ENCODE data around the gene VWCE.
A peak's percentile ranks its signal among the peaks of the same experiment; 100 is the strongest.
"Not testable (repeated sequence)": the region's sequence is repeated elsewhere in the genome, so short reads cannot be mapped to it uniquely, and the experiment has no call there.

Gene VWCE

DNA sequence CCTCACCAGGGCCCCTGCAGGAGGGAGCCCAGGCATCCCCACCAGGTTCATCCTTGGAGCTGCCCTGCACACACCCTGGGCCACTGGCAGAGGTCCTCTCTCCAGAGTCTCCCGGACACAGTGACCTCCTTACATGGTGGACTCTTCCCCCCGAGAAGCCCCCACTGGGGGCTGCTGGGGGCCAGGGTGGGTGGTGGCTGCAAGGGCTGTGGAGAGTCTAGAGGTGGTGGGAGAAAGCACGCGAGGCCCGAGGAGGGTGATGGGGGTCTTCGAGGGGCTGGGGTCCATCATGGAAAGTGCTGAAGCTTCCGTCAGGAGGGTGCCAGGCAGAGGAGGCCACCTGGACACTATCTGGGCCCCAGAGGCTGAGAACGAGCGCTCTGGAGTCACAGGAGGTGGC, 36.6 kb downstream of the VWCE start:
- DNase-seq (ENCODE audit: low read depth in 2 of 2, low spot score in 1 of 2) = no peak

DNA sequence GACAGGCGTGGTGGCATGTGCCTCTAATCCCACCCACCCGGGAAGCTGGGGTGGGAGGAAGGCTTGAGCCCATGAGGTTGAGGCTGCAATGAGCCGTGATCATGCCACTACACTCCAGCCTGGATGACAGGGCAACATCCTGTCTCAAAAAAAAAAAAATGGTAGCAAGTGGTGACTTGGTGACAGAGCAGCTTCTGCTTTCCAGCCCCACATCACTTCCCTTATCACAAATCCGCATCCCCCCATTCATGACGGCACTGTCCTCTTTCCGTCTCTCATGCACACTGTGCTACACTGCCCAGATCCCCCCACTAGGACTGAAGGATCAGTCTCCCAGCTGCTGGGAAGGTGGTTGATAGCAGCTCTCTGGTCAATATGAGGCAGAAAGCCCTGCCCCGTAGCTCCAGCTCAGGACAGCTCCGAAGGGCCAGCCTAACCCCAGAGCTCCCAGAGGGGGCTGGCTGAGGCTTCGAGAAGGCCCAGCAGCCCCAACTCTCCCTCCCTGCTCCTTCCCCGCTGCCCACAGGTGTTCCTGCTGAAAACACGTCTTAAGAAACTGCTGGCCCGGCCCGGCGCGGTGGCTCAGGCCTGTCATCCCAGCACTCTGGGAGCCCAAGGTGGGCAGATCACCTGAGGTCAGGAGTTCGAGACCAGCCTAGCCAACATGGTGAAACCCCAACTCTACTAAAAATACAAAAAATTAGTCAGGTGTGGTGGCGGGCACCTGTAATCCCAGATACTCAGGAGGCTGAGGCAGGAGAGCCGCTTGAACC, 38.2 kb downstream of the VWCE start:
- DNase-seq (ENCODE audit: low read depth in 2 of 2, low spot score in 1 of 2) = no peak

DNA sequence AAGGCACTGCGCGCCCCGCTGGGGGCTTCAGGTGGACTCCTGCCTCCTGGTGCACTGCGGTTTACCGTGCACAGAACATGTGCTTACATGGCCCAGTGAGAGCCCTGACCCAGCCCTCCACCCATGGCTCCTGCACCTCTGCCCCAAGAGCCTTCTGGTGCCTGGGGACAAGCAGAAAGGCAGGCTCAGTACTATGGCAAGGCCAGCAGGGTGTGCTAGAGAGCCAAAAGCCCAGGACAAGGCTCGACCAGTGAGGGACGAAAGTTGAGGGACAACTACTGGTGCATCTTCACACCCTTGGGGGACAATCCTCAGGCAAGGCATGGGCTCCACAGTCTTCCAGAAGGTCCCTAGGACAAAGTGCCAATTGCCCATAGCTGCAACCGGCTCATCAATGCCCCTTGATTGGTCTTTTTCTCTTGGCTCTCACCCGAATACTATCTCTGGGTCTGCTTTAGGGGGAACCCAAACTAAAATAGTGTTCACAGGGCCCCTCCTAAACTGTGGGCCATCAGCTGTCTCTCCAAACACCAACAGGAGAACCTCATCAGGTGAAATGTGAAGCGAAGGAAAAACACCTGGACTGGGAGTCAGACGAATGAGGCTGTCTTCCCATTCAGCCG, 40.6 kb downstream of the VWCE start:
- peak in 1 of 2 donors; percentile 25 for DNase-seq (ENCODE audit: low read depth in 2 of 2, low spot score in 1 of 2)

DNA sequence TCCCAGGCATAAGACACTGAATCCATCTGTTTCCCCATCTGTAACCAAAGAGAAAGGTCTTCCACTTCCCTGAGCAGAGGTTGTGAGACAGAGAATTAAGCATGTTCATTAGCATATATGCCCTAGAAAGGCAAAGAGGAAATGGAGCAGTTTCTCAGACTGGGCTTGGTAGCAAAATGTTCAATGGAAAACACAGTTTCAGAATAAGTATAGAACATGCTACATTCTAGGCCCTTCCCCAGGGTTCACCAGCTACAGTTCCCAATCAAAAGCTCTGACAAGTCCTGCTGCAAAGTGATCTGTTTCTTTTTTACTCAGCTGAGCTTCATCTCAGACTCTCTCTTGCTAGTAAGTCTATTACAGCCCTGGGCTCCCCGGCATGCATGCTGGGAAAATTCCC, 42.8 kb downstream of the VWCE start:
- not testable (repeated sequence) for DNase-seq (ENCODE audit: low read depth in 2 of 2, low spot score in 1 of 2)

DNA sequence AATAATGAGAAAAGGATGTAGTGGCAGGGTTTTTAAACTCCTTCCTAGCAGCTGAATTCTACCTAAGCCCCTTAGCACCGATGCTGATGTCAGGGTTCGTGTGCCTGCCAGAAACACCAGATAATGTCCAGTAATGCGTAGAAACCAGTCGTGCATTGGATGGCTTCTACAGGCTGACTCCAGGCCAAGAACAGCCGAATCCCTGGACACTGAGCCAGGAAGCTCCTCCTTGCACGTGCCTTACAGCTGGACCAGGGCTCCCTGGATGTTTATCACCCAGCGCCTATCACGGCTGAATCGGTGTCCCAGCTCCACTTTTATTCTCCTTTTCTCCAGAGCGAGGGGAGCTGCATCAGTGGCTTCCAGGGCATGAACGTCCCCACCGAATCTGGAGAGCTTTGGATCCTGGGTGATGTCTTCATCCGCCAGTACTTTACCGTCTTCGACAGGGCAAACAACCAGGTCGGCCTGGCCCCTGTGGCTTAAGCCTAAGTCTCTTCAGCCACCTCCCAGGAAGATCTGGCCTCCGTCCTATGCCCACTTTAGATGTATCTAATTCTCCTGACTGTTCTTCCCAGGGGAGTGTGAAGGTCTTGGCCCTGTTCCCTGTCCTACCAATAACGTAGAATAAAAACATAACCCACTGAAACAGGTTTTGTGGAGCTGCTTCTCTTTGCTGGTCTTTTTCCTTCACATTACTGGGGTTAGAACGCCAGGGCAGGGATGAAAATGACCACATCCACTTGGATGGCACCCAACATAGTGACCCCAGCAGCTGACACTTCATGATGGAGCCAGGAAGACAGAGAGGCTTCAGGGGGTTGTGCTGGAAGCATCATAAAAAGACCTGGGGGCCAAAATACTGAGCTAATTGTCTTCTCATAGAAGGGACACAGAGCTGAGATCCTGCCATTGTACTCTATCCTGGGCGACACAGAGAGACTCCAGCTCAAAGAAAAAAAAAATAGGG, 44.0 kb downstream of the VWCE start:
- DNase-seq (ENCODE audit: low read depth in 2 of 2, low spot score in 1 of 2) = not testable (repeated sequence)

DNA sequence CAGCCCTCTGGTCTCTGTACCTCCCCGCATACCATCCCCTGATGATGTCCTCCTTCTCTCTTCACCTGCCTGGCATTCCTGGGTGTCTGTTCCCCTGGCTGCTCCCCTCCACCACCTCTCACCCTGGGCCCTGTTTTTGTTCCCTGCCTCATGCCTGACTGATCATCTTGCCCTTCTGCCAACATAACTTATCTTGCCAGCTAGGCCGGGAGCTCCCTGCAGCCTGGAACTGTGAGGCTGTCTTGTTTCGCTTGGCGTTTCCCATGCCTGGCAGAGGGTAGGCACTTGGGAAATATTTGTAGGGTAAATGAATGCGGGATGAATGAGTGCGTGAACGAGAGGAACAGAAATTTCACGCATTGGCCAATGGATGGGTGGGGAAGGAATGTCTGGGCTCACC, 45.9 kb downstream of the VWCE start:
- DNase-seq (ENCODE audit: low read depth in 2 of 2, low spot score in 1 of 2) = not testable (repeated sequence)

DNA sequence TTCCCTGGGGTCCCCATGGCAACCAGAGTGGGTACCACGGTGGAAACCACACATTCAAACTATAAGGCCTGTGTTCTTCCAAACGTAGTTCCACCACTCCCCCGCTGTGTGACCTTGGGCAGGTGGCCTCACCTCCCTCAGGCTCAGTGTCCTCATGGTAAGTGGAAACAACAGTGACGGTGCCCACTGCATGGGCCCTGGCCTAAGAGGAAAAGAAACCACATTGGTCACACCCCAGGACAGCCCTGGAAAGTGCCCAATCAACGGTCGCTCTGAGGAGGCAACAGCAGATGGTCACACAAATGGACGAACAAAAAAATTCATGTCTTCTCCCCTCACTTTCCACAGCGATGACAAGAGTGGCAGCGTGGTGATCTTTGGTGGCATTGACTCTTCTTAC, 47.0 kb downstream of the VWCE start:
- DNase-seq (ENCODE audit: low read depth in 2 of 2, low spot score in 1 of 2) = not testable (repeated sequence)

DNA sequence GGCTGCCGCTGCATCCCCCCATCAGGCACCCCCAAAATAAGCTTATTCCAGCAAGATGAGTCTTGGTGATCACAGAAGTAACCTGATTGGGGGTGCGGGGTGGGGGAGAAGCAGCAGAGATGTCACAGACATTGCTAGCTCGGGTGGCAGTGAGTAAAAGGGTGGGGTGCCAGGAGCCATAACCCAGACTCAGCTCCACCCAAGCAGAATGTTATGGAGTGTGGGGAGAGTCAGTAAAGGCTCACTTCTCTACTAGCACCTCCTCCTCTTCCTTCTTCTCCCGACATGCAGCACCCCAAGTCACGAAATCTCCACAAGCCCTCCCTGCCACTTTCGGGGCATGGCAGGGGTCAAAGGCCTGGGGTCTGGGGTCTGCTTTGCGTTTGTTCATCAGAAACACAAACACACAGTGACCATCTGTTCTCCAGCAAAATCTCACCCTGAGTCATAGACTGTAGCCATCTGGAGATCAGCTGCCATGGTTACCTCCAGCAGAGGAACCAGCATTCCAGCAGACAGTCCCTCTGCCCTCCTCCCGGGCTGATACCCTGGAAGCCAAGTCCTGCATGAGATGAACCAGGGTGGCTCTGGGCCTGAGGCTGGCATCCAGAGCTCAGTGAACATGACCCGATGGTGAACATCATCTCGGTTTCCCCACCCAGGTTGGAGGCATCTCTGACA, 49.7 kb downstream of the VWCE start:
- not testable (repeated sequence) for DNase-seq (ENCODE audit: low read depth in 2 of 2, low spot score in 1 of 2)

DNA sequence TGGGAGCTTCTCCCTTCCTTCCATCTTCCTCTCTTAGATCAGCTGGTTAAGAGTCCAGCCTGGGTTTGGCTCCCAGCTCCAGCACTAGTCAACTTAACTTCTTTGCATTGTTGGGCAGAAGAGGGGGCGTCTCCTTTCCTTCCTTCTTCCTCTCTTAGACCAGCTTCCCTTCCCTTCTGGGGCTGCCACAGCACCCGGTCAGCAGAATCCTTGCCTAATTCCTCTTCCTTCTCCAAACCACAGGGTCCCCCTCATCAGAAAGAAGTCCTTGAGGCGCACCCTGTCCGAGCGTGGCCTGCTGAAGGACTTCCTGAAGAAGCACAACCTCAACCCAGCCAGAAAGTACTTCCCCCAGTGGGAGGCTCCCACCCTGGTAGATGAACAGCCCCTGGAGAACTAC, 53.6 kb downstream of the VWCE start:
- not testable (repeated sequence) for DNase-seq (ENCODE audit: low read depth in 2 of 2, low spot score in 1 of 2)

DNA sequence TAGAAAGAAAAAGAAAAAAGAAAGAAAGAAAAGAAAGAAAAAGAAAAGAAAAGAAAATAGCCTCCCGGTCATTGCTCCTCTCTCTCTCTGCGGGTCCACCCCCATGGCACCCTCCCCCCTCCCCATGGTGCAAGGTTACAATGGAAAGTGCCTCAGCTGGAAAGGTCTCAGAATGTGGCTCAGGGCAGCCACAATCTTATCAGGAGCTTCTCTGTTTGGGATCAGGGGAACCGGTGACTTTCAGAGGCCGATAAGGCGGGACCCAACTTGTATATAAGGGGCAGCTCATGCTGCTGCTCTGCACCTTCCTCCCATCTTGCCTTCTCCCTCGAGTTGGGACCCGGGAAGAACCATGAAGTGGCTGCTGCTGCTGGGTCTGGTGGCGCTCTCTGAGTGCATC, 54.2 kb downstream of the VWCE start, which contains the start of gene PGA5:
Gene PGA5, plus strand, starts transcription at position 301 of the 400 bp plus-strand sequence. Its CDS starts 52 bp downstream, at position 353.
- not testable (repeated sequence) for DNase-seq (ENCODE audit: low read depth in 2 of 2, low spot score in 1 of 2)

DNA sequence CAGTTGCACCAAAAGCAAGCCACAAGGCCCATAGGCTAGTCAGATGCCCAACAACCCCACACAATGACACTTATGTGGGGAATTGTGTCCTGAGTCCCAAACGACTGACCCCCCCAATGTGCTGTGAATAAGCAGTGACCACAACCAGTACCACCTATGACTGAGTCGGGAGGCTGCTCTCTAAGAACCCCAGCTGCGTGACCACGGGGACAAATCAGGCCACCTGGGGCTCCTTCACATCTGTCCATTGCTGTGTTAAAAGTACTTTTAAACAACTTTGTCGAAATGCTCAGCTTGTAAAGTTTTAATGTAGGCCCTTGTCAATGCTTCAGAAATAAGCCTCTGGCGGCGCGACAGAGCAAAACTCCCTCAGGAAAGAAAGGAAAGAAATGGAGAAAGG, 54.8 kb downstream of the VWCE start:
- DNase-seq (ENCODE audit: low read depth in 2 of 2, low spot score in 1 of 2) = not testable (repeated sequence)

DNA sequence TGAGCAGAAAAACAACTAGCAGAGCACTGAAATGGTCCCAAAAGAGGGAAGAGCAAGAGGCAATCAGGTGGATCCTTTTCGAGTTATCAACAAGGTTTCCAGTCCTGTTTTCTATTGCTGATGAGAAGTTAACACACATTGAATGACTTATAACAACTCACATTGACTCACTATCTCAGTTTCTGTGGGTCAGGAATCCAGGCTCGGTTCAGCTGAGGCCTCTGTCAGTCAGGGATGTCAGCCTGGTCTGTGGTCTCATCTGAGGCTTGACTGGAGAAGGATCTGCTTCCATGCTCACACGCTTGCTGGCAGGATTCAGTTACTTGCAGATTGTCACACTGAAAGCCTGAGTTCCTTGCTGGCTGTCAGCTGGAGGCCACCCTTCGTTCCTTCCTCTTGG, 58.0 kb downstream of the VWCE start:
- DNase-seq (ENCODE audit: low read depth in 2 of 2, low spot score in 1 of 2) = not testable (repeated sequence)

DNA sequence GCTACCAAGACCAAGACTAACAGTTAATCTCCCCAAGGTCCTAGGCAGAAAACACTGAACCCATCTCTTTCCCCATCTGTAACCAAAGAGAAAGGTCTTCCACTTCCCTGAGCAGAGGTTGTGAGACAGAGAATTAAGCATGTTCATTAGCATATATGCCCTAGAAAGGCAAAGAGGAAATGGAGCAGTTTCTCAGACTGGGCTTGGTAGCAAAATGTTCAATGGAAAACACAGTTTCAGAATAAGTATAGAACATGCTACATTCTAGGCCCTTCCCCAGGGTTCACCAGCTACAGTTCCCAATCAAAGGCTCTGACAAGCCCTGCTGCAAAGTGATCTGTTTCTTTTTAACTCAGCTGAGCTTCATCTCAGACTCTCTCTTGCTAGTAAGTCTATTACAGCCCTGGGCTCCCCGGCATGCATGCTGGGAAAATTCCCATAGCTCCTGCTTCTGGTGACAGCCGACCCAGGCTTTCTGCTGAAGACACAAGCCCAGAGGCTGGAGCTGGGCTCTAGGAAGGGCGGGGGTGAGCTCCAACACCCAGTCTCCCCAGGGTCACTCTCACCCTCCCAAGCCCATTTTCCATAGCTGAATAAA, 62.5 kb downstream of the VWCE start:
- DNase-seq (ENCODE audit: low read depth in 2 of 2, low spot score in 1 of 2) = not testable (repeated sequence)

DNA sequence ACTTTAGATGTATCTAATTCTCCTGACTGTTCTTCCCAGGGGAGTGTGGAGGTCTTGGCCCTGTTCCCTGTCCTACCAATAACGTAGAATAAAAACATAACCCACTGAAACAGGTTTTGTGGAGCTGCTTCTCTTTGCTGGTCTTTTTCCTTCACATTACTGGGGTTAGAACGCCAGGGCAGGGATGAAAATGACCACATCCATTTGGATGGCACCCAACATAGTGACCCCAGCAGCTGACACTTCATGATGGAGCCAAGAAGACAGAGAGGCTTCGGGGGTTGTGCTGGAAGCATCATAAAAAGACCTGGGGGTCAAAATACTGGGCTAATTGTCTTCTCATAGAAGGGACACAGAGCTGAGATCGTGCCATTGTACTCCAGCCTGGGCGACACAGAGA, 63.5 kb downstream of the VWCE start:
- not testable (repeated sequence) for DNase-seq (ENCODE audit: low read depth in 2 of 2, low spot score in 1 of 2)

DNA sequence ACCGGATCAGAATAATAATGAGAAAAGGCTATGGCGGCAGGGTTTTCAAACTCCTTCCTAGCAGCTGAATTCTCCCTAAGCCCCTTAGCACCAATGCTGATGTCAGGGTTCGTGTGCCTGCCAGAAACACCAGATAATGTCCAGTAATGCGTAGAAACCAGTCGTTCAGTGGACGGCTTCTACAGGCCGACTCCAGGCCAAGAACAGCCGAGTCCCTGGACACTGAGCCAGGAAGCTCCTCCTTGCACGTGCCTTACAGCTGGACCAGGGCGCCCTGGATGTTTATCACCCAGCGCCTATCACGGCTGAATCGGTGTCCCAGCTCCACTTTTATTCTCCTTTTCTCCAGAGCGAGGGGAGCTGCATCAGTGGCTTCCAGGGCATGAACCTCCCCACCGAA, 64.1 kb downstream of the VWCE start:
- DNase-seq (ENCODE audit: low read depth in 2 of 2, low spot score in 1 of 2) = not testable (repeated sequence)

DNA sequence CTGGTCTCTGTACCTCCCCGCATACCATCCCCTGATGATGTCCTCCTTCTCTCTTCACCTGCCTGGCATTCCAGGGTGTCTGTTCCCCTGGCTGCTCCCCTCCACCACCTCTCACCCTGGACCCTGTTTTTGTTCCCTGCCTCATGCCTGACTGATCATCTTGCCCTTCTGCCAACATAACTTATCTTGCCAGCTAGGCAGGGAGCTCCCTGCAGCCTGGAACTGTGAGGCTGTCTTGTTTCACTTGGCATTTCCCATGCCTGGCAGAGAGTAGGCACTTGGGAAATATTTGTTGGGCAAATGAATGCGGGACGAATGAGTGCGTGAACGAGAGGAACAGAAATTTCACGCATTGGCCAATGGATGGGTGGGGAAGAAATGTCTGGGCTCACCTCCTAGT, 65.7 kb downstream of the VWCE start:
- DNase-seq (ENCODE audit: low read depth in 2 of 2, low spot score in 1 of 2) = not testable (repeated sequence)

DNA sequence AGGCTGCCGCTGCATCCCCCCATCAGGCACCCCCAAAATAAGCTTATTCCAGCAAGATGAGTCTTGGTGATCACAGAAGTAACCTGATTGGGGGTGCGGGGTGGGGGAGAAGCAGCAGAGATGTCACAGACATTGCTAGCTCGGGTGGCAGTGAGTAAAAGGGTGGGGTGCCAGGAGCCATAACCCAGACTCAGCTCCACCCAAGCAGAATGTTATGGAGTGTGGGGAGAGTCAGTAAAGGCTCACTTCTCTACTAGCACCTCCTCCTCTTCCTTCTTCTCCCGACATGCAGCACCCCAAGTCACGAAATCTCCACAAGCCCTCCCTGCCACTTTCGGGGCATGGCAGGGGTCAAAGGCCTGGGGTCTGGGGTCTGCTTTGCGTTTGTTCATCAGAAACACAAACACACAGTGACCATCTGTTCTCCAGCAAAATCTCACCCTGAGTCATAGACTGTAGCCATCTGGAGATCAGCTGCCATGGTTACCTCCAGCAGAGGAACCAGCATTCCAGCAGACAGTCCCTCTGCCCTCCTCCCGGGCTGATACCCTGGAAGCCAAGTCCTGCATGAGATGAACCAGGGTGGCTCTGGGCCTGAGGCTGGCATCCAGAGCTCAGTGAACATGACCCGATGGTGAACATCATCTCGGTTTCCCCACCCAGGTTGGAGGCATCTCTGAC, 68.5 kb downstream of the VWCE start:
- DNase-seq (ENCODE audit: low read depth in 2 of 2, low spot score in 1 of 2) = not testable (repeated sequence)

DNA sequence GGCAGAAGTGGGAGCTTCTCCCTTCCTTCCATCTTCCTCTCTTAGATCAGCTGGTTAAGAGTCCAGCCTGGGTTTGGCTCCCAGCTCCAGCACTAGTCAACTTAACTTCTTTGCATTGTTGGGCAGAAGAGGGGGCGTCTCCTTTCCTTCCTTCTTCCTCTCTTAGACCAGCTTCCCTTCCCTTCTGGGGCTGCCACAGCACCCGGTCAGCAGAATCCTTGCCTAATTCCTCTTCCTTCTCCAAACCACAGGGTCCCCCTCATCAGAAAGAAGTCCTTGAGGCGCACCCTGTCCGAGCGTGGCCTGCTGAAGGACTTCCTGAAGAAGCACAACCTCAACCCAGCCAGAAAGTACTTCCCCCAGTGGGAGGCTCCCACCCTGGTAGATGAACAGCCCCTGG, 72.4 kb downstream of the VWCE start:
- not testable (repeated sequence) for DNase-seq (ENCODE audit: low read depth in 2 of 2, low spot score in 1 of 2)

DNA sequence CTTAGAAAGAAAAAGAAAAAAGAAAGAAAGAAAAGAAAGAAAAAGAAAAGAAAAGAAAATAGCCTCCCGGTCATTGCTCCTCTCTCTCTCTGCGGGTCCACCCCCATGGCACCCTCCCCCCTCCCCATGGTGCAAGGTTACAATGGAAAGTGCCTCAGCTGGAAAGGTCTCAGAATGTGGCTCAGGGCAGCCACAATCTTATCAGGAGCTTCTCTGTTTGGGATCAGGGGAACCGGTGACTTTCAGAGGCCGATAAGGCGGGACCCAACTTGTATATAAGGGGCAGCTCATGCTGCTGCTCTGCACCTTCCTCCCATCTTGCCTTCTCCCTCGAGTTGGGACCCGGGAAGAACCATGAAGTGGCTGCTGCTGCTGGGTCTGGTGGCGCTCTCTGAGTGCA, 73.1 kb downstream of the VWCE start, which contains the start of gene PGA4:
Gene PGA4, plus strand, starts transcription at position 301 of the 400 bp plus-strand sequence. Its CDS starts 54 bp downstream, at position 355.
- DNase-seq (ENCODE audit: low read depth in 2 of 2, low spot score in 1 of 2) = not testable (repeated sequence)

DNA sequence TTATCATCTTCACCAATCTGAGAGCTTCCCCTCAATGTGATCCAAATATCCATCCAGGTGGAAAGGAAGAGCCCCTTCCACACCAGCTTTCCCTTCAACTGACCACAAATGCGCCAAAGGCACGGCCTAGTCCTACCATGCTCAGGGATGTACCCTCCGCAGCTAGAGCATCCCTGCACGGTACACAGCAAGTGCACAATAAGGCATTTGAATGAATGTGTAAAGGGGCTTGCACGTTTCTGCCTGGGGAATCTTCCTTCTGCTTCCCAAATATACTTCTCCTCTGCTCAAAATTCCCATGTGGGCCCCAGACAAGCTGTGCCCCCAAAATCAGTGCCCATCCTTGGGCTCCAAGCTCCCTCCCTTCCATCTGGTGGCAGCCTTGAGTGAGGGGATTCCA, 76.1 kb downstream of the VWCE start:
- DNase-seq (ENCODE audit: low read depth in 2 of 2, low spot score in 1 of 2) = not testable (repeated sequence)
